Testis (tissue), 3 donors: Measurements from ENCODE around the gene P2RY6. TPM values are rescaled to one million over a fixed set of nuclear protein-coding genes. Genes with fewer than 3 reads are reported as not detected.
A peak's percentile ranks its signal among the peaks of the same experiment; 100 is the strongest.

ENCODE experiments used
- DNase-seq: peaks from one replicate; pipeline ENCODE4 v3.0.0-alpha.2; 2019
- H3K27ac ChIP-seq, 2 donors: fragments of 200-600 bp; sonication (generic); one replicate each; pipeline ENCODE4 v1.5.1; 2019
- H3K27me3 ChIP-seq: fragments of 200-600 bp; sonication (generic); one replicate; pipeline ENCODE4 v1.5.1; 2019
- H3K36me3 ChIP-seq: fragments of 200-600 bp; sonication (generic); one replicate; pipeline ENCODE4 v1.5.1; 2017; ENCODE audit warnings: low read depth; ENCODE audit errors: missing control alignments
- H3K4me1 ChIP-seq: fragments of 200-600 bp; sonication (generic); one replicate; pipeline ENCODE4 v1.5.1; 2019
- H3K4me3 ChIP-seq, 2 donors: fragments of 200-600 bp; sonication (generic); one replicate each; pipeline ENCODE4 v1.5.1; 2017 to 2019
- H3K9me3 ChIP-seq: fragments of 200-600 bp; sonication (generic); one replicate; pipeline ENCODE4 v1.5.1; 2017
- POLR2A ChIP-seq: fragments of 450-650 bp; IDR thresholded peaks from one replicate; pipeline ENCODE4 v1.6.1; 2017; ENCODE audit warnings: antibody characterized with exemption, mild to moderate bottlenecking, moderate library complexity
- WGBS, 2 donors: methylation state at CpG; one replicate each; pipeline ENCODE4 v1.1.5; 2018; 5-methylcytosine and 5-hydroxymethylcytosine counted together
- intact Hi-C: fragments of 100-400 bp; cut with DNase I; formaldehyde crosslinking; loops from one replicate; pipeline ENCODE4 v1.15.1; 2023; ENCODE audit warnings: low total_unique reads
- polyA plus RNA-seq: library from polyadenylated mRNA; stranded (reverse); fragments of 350-450 nt; fragmentation: Illumina TruSeq; extraction: RNeasy Lipid Tissue Mini Kit (QIAGEN cat#74804); gene quantifications from one replicate; pipeline ENCODE4 v1.2.3, GENCODE V29; 2014; ENCODE audit warnings: low read depth, low replicate concordance; ENCODE audit not compliant: insufficient read depth
- total RNA-seq, 2 donors: library from RNA; depleted of rRNA; stranded (reverse); fragments of >200 nt; gene quantifications; one replicate each; pipeline ENCODE4 v1.2.3, GENCODE V29; 2016
- TF ChIP-seq, protein P1 (sequence below), 3 experiments: fragments of 450-650 bp in 2 of 3; fragments of 200-600 bp in 1 of 3; sonication (generic) in 1 of 3; IDR thresholded peaks; one replicate each; pipeline ENCODE4 v1.5.1; 2016 to 2019; ENCODE audit warnings: antibody characterized with exemption in 3 of 3, mild to moderate bottlenecking in 2 of 3, moderate library complexity in 1 of 3

P2RY6 gene
- total and polyA plus RNA-seq, 3 donors from 2014 or later = 0.25 to 2.7 (median 0.47) TPM

DNA sequence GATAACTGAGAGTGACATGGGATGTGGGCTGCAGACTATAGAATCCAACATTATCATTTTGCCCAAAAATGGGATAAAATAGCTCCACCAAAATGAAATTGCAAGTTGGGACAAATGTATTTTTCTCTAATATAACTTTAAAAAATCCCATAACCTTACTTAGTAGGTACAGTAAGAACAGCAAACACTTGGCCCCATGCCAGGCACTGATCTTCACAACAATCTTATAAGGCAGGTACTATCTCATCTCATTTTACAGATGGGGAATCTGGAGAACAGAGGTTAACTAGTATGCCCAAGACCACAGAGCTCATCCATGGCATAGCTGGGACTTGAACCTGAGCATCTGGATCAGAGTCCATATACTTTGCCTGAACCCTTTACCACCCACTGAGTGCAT, 22.5 kb downstream of the P2RY6 start:
- Histone ChIP-seq H3K27ac (no peak overlapping the region), H3K9me3 (no peaks in the 10 kb centered on the region), H3K36me3 (no peaks in the 10 kb centered on the region), H3K4me1 (peaks cover 3% of the 10 kb centered on the region), H3K27me3 (no peaks in the 10 kb centered on the region), H3K4me3 (no peak overlapping the region)
- intact Hi-C loops = no loop called here
- DNase-seq = no peak
- no peak for TF ChIP-seq POLR2A
- TF ChIP-seq, protein P1, sequence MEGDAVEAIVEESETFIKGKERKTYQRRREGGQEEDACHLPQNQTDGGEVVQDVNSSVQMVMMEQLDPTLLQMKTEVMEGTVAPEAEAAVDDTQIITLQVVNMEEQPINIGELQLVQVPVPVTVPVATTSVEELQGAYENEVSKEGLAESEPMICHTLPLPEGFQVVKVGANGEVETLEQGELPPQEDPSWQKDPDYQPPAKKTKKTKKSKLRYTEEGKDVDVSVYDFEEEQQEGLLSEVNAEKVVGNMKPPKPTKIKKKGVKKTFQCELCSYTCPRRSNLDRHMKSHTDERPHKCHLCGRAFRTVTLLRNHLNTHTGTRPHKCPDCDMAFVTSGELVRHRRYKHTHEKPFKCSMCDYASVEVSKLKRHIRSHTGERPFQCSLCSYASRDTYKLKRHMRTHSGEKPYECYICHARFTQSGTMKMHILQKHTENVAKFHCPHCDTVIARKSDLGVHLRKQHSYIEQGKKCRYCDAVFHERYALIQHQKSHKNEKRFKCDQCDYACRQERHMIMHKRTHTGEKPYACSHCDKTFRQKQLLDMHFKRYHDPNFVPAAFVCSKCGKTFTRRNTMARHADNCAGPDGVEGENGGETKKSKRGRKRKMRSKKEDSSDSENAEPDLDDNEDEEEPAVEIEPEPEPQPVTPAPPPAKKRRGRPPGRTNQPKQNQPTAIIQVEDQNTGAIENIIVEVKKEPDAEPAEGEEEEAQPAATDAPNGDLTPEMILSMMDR (IDR thresholded peaks at IDR 0.05) = no peak

DNA sequence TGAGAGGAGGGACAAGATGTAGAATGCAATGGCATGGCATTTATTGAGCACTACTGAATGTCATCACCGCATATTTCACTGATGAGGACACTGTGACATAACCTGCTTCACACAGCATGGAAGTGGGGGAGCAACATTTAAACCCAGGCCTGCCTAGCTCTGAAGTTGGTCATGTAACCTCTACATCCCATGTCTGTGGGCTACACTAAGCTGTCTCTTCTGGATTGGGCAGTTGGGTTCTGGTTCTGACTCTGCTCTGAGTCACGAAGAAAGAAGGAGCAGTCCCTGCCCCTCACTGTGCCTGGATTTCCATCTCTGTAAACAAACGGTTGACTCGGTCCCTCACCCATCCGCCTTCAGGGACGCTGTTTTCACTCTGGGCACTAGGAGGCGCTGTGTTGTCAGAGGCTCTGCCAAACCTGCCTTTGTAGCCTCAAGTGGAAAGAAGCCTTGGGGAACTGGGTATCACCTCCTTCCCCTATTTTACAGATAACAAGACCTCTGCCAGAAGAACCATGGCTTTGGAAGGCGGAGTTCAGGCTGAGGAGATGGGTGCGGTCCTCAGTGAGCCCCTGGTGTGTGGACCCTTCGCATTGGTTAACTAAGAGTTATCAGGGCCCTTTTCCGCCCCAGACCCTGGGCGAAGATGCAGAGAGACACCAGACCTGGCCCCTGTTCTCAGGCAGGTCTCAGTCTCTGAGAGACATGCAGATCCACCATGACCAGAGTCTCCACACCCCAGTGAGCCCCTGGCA, 23.3 kb downstream of the P2RY6 start:
- intact Hi-C loops = no loop called here
- 55 to 73% methylated on average over 4 to 12 of the region's 12 CpGs for WGBS, 2 donors

DNA sequence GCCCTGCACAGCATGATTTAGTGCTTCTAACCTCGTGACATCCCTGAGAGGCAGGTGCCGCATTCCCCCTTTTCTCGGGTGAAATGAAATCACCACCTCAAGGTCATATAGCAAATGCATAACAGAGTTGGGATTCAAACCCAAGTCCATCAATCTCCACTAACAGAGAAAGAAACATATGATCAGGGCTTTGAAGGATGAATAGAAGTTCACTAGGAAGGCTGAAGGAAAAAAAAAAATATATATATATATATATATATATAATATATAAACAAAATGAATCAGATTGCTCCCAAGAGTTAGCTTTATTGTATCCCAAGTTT, 23.8 kb downstream of the P2RY6 start:
- WGBS, 2 donors = 71 to 78% methylated on average over 3 of the region's 3 CpGs
- no peaks in the 10 kb centered on the region for H3K27me3 ChIP-seq
- no peak for DNase-seq
- no peaks in the 10 kb centered on the region for H3K36me3 ChIP-seq
- no peak overlapping the region for H3K27ac ChIP-seq
- intact Hi-C loops = no loop called here
- no peaks in the 10 kb centered on the region for H3K4me1 ChIP-seq
- H3K9me3 ChIP-seq = no peaks in the 10 kb centered on the region
- H3K4me3 ChIP-seq = no peak overlapping the region
- TF ChIP-seq POLR2A = no peak
- TF ChIP-seq, protein P1 (IDR thresholded peaks at IDR 0.05) = no peak

More for the DNA sequence above, 23.3 kb downstream of the P2RY6 start:
- TF ChIP-seq, protein P1 (IDR thresholded peaks at IDR 0.05) = peak; percentile 57 to 83 (median 75)
- no peak for TF ChIP-seq POLR2A
- peak; percentile 79 for DNase-seq
- no peaks in the 10 kb centered on the region for H3K36me3 ChIP-seq
- H3K4me3 ChIP-seq = no peak overlapping the region
- H3K27ac ChIP-seq = no peak overlapping the region
- H3K4me1 ChIP-seq = no peaks in the 10 kb centered on the region
- H3K27me3 ChIP-seq = no peaks in the 10 kb centered on the region
- H3K9me3 ChIP-seq = no peaks in the 10 kb centered on the region

DNA sequence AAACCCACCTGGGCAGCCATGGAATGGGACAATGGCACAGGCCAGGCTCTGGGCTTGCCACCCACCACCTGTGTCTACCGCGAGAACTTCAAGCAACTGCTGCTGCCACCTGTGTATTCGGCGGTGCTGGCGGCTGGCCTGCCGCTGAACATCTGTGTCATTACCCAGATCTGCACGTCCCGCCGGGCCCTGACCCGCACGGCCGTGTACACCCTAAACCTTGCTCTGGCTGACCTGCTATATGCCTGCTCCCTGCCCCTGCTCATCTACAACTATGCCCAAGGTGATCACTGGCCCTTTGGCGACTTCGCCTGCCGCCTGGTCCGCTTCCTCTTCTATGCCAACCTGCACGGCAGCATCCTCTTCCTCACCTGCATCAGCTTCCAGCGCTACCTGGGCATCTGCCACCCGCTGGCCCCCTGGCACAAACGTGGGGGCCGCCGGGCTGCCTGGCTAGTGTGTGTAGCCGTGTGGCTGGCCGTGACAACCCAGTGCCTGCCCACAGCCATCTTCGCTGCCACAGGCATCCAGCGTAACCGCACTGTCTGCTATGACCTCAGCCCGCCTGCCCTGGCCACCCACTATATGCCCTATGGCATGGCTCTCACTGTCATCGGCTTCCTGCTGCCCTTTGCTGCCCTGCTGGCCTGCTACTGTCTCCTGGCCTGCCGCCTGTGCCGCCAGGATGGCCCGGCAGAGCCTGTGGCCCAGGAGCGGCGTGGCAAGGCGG, 24.5 kb downstream of the P2RY6 start:
- no peaks in the 10 kb centered on the region for H3K27me3 ChIP-seq
- TF ChIP-seq POLR2A = no peak
- TF ChIP-seq, protein P1 (IDR thresholded peaks at IDR 0.05) = no peak
- no peak for DNase-seq
- WGBS, 2 donors = 92 to 93% methylated on average over 19 to 25 of the region's 35 CpGs
- no peak overlapping the region for H3K4me3 ChIP-seq
- no peak overlapping the region for H3K27ac ChIP-seq
- intact Hi-C loops = no loop called here
- no peaks in the 10 kb centered on the region for H3K36me3 ChIP-seq
- no peaks in the 10 kb centered on the region for H3K4me1 ChIP-seq
- no peaks in the 10 kb centered on the region for H3K9me3 ChIP-seq

DNA sequence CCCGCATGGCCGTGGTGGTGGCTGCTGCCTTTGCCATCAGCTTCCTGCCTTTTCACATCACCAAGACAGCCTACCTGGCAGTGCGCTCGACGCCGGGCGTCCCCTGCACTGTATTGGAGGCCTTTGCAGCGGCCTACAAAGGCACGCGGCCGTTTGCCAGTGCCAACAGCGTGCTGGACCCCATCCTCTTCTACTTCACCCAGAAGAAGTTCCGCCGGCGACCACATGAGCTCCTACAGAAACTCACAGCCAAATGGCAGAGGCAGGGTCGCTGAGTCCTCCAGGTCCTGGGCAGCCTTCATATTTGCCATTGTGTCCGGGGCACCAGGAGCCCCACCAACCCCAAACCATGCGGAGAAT, 25.1 kb downstream of the P2RY6 start:
- Histone ChIP-seq H3K4me1 (no peaks in the 10 kb centered on the region), H3K27ac (no peak overlapping the region), H3K27me3 (no peaks in the 10 kb centered on the region), H3K9me3 (no peaks in the 10 kb centered on the region), H3K36me3 (no peaks in the 10 kb centered on the region), H3K4me3 (no peak overlapping the region)
- no peak for DNase-seq
- intact Hi-C loops = no loop called here
- WGBS, 2 donors = 96 to 100% methylated on average over 8 to 17 of the region's 18 CpGs
- TF ChIP-seq POLR2A = no peak
- TF ChIP-seq, protein P1 (IDR thresholded peaks at IDR 0.05) = no peak
